NCI-H2029 (cell line): ENCODE results near the gene CASKIN2.
"Not testable (repeated sequence)": the region's sequence is repeated elsewhere in the genome, so short reads cannot be mapped to it uniquely, and the experiment has no call there.

Experiments used
- DNase-seq: peaks from one replicate; lab custom pipeline; 2025; lab: John Stamatoyannopoulos, UW

CASKIN2 gene

GRCh38 chr17:75488693-75489510 lies 26.4 kb downstream of the CASKIN2 start:
- DNase-seq, result no peak

- DNase-seq, result no peak
Measured at GRCh38 chr17:75487351-75488070, 27.8 kb downstream of the CASKIN2 start.

GRCh38 chr17:75486951-75487350 lies 28.4 kb downstream of the CASKIN2 start:
- no peak for DNase-seq

GRCh38 chr17:75486151-75486550 lies 29.2 kb downstream of the CASKIN2 start:
- DNase-seq, result no peak

GRCh38 chr17:75485688-75486087 lies 29.6 kb downstream of the CASKIN2 start:
- no peak for DNase-seq

- no peak for DNase-seq
Measured at GRCh38 chr17:75482098-75482942, 33.0 kb downstream of the CASKIN2 start.

- DNase-seq, result no peak
Measured at GRCh38 chr17:75481194-75482068, 33.9 kb downstream of the CASKIN2 start.

GRCh38 chr17:75480281-75480680 lies 35.1 kb downstream of the CASKIN2 start:
- DNase-seq, result no peak

GRCh38 chr17:75478508-75478907 lies 36.8 kb downstream of the CASKIN2 start:
- DNase-seq, result no peak

- DNase-seq, result not testable (repeated sequence)
Measured at GRCh38 chr17:75477490-75477862, 37.9 kb downstream of the CASKIN2 start.

- DNase-seq, result no peak
Measured at GRCh38 chr17:75476752-75477489, 38.4 kb downstream of the CASKIN2 start.

GRCh38 chr17:75476271-75476671 lies 39.1 kb downstream of the CASKIN2 start:
- DNase-seq, result no peak

- no peak for DNase-seq
Measured at GRCh38 chr17:75475851-75476250, 39.5 kb downstream of the CASKIN2 start.

GRCh38 chr17:75475144-75475835 lies 40.0 kb downstream of the CASKIN2 start:
- DNase-seq, result no peak

- no peak for DNase-seq
Measured at GRCh38 chr17:75474736-75475135, 40.6 kb downstream of the CASKIN2 start.

- no peak for DNase-seq
Measured at GRCh38 chr17:75473246-75473645, 42.1 kb downstream of the CASKIN2 start.

- DNase-seq, result peak; percentile 30
Measured at GRCh38 chr17:75472119-75472518, 43.2 kb downstream of the CASKIN2 start.

- DNase-seq, result no peak
Measured at GRCh38 chr17:75471207-75471606, 44.1 kb downstream of the CASKIN2 start.

- DNase-seq, result peak; percentile 23
Measured at GRCh38 chr17:75468779-75469373, 46.5 kb downstream of the CASKIN2 start.

GRCh38 chr17:75468291-75468754 lies 47.0 kb downstream of the CASKIN2 start:
- no peak for DNase-seq
